HTR-8/SVneo (cell line): ENCODE data around the gene ALLC.
A peak's percentile ranks its signal among the peaks of the same experiment; 100 is the strongest.

Experiments
- DNase-seq: peaks from one replicate; pipeline ENCODE4 v3.0.0; 2011; ENCODE audit warnings: low spot score, mixed read lengths; ENCODE audit not compliant: insufficient read length
- FAIRE-seq: peaks from 2 replicates; lab custom pipeline; 2011; peaks lifted over from hg19 to GRCh38; lab: Jason Lieb, UNC

The ALLC gene

DNA sequence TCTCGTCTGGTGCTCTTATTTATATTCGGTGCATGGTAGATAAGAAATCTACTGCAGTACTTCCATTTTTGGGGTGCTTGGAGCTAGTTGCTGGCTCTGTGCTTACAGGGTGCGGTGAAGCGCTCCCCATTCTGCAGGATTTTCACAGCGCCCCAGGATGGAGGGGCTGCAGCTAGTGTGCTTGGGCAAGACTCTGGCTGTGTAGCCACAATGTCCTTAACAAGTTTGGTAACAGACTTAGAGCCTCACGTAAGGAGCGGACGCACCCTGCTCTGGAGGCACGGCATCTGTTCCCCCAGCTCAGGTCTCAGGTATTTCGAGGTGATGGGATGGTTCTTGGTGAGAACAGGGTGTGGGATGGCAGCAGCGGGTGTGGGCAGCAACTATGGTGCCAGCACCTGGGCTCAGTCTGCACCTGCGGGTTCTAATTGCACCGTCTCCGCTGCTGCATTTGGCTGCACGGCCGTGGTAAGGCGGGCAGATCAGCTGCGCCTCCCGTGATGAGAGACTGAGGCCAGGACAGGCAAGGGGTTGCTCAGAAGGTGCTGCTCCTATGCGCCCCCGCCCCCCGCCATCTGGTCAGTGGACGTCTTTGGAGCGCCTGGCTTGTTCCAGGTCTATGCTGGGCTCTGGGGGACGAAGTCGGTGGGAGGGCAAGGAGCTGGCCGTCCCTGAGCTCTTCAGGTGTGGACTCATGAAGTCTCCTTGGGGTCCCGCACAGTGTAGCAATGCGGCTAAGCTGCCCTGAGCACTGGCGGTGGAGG, 20.1 kb upstream of the ALLC start:
- no peak for DNase-seq
- no peak for FAIRE-seq

DNA sequence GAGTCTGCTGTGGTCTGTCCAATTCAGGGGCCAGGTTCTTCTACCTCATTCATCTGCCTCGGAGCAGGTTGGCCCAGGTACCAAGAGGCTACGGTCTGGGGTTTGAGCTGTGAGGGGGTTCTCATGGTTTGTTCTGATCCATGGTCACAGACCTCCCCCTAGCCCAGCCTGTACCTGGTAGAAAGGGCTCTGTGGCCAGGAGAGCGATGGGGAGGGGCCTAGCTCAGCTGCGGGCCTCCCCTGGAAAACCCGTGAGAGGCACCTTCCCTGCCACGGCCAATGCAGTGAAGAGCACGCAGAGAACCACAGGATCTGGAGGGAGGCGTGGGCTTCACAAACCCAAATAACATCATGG, 19.6 kb upstream of the ALLC start:
- no peak for FAIRE-seq
- no peak for DNase-seq

DNA sequence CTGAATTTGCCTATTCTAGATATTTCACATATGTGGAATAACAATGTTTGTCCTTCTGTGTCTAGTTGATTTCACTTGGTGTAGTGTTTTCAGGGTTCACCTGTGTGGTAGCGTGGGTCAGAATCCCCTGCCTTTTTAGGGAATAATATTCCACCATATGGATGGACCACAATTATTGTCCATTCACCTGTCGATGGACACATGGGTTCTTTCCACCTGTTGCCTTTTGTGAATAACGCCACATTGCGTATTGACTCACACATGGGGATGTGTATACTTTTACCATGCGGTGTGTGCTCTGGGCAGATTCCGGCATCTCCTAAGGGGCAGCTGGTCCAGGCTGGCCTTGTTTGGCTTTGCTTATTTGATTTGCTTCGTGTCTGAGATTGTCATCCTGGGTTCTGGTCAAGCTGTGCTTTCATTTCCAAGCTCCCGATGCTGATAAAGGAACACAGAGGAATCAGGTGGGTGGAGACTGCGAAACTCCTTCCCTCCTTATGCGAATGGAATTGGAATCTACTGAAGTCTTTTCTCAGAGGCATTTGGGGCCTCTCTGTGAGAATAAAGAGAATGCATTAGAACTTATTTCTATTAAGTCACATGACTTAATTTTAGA, 18.9 kb upstream of the ALLC start:
- DNase-seq (no peak), FAIRE-seq (peak; percentile 4)

DNA sequence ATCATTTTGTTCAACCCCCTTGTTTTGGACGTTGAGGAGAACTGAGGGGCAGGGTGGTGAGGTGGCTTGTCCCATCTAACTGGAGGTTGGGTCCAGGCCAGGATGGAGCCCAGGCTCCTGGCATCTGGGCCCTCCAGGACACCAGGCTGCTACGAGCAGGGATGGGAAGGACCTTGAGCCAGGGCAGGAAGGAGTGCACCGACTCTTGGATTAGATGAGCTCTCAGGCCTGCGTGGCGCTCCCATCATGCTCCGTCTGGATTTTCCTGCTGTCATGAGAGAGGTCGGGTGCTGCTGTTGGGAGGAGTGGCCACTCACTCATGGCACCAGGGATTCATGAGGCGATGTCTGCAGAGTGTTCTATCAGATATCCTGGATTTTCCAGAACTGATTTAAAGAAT, 18.3 kb upstream of the ALLC start:
- FAIRE-seq (no peak), DNase-seq (no peak)

DNA sequence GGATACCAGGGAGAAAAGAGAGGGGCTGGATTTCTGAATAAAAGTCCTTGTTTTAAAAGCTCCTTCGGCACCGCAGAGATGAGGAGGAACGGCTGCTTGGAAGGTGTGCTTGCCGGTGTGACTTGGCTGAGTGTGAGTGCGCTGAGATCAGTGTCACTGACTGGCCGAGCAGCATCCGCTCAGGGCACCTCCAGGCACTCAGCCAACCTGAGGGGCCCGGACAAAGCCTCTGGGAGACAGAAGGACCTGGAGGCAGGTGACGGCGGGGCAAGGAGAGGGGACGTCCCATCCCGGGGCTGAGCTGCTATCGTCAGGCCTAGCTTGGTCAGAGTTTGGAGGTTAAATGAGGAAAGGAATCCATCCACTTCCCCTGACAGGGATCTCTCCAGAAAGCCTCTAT, 16.8 kb upstream of the ALLC start:
- FAIRE-seq (no peak), DNase-seq (no peak)

DNA sequence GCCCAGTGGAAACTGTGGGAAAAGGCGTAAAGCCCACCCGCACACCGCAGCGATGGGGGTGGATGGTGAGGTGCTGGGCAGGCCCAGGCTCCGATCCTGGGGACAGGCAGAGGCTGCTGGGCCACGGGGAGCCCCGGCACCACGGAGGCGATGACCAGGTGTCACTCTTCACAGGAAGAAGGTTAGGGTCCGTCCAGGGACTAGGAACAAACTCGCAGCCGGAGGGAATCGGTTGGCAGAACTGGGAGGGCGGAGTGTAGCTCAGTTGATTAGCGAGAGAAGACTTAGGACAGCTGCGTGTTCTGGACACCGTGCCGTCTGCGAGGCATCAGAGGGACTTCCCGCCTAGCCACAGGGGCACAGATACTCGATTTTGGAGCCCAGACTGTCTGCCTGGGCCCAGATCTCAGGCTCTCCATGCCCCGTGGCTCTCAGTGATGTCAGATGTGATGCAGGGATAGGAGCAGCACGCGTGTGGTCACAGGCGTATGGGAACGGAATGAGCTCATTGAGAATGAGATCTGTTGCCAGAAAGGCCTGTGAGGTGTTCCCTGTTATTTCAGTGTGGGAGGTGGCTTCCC, 16.1 kb upstream of the ALLC start:
- DNase-seq (no peak), FAIRE-seq (peak; percentile 26)

DNA sequence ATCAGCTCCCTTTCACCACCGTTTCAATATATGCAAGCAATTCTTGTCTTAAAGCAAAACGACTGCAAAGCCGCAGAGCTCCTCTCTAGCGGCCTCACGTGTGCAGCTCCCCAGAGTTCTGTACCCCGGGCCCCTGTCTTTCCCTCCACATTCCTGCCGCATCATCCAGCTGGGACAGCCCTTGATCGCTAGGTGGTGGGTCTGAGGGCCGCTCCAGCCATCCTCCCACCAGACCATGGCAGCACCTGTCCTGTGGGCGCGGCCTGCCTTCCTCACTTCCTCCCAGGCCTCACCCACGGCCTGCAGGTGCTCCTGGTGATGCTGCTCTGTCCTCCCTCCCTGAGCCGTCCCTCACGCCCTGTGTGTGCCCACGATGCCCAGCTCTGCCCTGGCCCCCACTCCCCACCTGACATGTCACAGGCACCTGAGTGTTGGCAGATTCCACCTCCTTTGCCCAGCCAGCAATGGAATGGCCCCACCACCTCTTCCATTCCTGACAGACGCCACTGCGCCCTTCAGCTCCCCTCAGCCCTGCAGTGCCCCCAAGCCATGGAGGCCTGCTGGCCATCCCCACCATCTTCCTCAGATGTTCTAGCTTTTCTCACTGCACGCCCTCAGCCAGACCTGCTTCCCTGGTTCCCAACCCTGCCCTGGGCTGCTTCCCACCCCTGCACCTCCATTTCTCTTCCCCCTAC, 15.3 kb upstream of the ALLC start:
- FAIRE-seq (no peak), DNase-seq (no peak)

DNA sequence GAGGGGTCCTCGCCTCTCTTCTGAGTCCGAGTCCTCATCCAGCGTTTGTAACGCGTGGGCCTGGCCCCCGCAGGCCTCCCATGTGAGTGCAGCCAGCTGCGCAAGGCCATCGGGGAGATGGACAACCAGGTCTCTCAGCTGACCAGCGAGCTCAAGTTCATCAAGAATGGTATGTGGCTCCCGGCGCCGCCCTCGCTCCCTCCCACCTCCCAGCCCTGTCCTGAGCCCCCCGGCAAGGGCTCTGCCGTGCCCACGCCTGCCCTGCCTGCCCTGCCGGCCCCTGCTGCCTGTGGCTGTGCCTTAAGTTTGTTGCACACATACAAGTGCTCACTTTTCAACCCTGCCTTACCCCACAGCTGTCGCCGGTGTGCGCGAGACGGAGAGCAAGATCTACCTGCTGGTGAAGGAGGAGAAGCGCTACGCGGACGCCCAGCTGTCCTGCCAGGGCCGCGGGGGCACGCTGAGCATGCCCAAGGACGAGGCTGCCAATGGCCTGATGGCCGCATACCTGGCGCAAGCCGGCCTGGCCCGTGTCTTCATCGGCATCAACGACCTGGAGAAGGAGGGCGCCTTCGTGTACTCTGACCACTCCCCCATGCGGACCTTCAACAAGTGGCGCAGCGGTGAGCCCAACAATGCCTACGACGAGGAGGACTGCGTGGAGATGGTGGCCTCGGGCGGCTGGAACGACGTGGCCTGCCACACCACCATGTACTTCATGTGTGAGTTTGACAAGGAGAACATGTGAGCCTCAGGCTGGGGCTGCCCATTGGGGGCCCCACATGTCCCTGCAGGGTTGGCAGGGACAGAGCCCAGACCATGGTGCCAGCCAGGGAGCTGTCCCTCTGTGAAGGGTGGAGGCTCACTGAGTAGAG, 14.4 kb upstream of the ALLC start:
- no peak for DNase-seq
- FAIRE-seq: no peak

DNA sequence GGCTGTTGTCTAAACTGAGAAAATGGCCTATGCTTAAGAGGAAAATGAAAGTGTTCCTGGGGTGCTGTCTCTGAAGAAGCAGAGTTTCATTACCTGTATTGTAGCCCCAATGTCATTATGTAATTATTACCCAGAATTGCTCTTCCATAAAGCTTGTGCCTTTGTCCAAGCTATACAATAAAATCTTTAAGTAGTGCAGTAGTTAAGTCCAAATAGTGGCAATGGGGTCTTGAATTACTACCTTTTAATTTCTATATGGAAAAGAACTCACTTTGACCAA, 13.8 kb upstream of the ALLC start:
- DNase-seq (no peak), FAIRE-seq (no peak)

DNA sequence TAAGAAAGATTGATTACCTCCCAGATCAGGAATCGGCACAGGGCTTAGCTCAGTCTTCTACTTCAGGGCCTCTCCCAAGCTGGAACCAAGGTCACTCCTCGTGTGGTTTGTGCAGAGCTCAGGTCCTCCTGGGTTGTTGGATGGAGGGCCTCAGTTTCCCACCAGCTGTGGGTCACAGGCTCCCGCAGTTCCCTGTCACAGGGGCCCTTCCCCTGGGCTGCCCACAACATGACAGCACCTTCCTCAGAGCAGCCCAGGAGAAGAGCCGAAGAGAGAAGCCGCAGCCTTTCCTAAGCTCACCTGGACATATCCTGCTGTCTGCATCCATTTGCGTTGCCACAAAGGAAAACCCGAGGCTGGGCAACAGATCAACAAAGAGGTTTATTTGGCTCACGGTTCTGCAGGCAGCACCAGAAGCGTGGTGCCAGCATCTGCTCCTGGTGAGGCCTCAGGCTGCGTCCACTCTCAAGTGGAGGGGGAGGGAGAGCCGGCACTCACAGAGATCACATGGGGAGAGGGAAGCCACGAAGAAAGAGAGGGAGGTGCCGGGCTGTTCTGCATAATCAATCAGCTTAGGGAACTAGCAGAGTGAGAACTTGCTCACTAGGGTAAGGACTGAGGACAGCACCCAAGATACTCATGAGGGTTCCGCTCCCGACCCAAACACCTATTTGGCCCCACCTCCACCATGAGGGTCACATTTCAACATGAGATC, 13.0 kb upstream of the ALLC start:
- no peak for DNase-seq

DNA sequence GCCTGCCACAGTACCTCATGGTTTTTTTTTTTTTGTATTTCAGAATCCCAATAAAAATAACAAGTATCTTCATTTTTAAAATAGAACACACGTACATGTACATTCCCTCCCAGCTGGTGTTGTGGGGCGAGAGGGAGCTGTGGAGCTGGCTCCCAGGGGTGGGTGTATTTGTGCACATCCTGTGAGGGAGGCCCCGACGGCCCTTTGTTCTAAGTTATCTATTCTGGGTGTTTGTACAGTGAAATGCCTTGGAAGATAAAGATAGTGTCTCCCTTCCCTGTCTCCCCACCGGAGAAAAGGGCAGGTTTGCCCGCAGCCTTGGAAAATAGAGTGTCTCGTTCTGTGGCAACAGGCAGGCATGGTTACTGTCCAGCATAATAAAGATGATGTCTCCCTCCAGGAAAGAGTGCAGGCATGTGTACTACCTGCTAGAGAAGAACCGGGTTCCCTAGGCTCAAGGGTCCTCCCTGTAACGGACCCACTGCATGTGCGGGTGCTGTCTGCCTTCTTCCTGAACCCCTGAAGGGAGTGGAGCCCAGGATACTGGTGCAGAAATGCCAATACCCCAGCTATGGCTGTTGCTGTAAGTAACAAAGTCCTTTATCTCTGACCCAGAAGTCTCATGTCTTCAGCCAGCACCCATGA, 12.1 kb upstream of the ALLC start:
- no peak for DNase-seq
- no peak for FAIRE-seq

More for the DNA sequence above, 13.0 kb upstream of the ALLC start:
- FAIRE-seq: no peak

DNA sequence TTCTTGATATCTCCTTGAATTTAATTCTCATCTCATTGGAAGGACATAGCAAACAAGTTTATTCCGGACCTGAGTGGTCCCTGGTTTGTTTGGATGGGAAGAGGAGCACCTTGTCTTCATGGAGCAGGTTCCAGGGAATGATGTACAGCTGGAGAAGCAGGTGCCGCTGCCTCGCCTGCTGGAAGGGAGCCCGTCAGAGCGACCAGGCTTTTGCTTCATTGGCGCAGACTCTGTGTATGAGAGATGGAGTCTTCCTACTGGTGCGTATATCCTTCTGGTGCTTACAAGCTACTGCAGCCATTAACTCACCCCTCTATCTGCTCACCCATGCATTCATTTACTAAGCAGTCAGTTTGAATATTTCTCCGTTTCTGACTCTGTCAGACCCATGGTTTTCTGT, 11.6 kb upstream of the ALLC start:
- no peak for FAIRE-seq
- DNase-seq: no peak

DNA sequence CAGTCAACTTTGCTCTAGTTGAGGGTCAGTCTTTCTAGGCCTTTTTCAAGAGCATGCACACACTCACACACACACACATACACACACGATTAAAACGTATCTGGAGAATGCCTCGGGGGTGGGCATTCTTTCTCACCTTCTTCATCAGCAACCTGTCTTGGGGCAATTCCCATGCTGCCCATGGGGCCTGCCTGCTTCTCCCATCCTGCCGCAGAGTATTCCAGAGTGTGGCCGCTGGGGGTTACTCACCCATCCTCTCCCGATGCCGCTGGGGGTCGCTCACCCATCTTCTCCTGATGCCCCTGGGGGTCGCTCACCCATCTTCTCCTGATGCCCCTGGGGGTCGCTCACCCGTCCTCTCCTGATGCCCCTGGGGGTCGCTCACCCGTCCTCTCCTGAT, 10.8 kb upstream of the ALLC start:
- no peak for FAIRE-seq
- DNase-seq: no peak

DNA sequence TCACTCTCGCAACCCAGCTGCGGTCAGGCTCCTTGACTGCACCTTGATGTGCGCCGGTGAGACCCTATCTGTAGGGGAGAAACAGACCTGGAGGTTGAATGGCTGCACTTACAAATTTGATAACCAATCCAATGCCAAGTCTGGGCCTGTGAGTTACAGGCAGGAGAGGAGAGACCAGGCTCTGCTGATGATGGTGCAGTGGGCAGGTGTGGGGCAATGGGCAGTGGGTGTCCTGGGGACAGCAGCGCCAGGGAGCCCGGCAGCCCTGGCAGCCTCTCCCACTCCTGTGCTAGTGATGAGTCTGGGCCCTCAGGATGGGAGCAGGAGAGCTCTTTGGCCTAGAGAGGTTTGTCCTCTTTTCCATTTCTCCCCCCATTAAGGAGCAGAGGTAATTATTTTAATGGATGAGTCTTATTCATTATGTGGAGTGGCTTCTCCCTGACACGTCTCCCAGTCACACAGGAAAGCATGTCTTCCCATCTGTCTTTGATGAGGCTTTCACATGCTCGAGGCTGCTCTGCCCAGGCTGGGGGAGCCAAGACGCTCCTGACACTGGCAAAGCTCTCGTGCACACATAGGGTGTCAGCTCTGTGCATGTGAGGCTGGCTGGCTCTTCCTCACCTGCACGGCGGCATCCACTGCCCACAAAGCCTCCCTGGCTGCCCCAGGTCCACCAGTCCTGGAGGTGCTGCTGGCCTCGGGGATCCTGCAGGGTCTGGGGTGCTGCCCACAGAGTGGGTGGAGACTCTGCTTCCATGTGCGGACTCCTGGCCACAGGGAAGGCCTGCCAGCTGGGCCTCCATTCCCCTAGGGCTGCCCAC, 10.0 kb upstream of the ALLC start:
- DNase-seq (no peak), FAIRE-seq (peak; percentile 28)

DNA sequence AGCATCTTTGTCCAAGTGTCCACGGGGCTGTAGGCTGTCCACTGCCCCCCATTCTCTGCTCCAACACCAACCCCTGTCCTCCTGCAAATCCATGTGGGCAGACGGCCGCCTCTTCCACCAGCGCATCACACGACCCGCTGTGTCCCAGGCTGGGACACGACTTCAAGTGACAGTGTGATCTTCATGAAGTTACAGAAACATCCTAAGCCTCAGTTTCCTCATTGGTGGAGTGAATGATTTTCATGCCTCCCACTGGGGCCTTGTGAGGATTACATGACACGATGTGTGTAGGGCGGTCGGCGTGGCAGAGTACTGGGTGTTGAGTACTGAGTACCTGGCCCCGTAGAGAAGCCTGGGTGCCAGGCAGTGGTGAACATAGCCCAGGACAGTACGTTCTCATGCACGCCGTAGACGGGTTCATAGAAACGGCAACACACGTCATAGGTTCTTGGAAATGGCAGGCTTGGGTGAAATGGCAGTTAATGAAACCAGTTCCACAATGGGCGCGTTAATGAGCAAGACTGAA, 9.3 kb upstream of the ALLC start:
- DNase-seq: no peak
- FAIRE-seq: no peak

DNA sequence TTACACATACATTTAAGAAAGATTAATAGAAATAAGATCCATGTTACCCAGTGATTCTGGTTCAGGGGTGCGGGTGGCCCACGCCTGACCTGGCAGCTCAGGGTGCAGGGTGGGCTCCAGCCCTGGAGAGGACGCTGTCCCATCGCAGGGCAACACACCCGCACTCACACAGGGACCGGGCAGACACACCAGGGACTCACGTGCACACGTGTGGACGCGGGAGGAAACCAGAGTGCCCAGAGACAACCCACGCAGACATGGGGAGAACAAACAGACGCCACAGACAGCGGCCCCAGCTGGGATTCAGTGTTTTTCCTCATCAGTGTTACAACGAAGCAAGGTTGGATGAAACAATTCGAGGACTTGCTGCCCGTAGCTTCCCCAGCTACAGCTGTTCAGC, 8.4 kb upstream of the ALLC start:
- DNase-seq (no peak), FAIRE-seq (no peak)

DNA sequence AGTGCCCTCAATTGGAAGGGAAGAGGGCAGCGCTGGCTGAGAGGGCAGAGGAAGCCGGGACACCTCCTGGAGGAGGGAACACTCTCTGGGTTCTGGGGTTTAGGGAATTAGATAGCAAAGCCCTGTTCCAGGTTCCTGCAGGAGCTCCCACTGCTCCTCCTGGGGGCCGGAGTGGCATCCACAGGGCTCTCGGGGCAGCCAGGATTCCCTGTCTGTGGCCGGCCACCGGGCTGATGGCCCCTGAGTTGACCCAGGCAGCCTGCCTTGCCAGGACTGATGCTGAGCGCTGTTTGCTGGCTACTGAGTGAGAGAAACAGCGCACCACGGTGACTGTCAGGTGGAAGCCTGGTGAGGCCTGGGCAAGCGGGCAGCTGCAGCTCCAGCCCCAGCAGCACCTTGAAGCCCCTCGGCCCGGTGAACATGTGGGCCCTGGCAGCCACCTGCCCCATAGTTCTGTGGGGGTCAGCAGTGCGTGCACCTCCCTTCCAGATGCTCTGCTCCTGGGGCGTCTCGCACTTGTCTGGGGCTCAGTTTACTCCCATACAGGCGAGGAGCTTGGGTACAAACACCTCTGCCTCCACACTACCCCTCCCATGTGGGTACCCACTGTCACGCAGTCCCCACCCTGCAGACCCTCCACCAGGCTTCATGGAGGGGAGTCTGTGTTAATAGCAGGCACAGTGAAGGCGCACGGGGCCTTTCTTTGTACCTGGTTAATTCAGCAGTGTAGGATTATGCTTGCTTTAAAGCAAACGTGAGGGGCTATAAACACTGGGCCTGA, 7.7 kb upstream of the ALLC start:
- no peak for DNase-seq
- no peak for FAIRE-seq
